GM21423 (cell line): Measurements from ENCODE around the gene TMTC2.
"Not testable (repeated sequence)": the region's sequence is repeated elsewhere in the genome, so short reads cannot be mapped to it uniquely, and the experiment has no call there.

Source experiments
- ATAC-seq: cut with Tn5 transposase; IDR thresholded peaks from one replicate; pipeline ENCODE4 v1.9.1; 2021; ENCODE audit warnings: mild to moderate bottlenecking, moderate library complexity; ENCODE audit not compliant: unreplicated experiment

The TMTC2 gene

DNA sequence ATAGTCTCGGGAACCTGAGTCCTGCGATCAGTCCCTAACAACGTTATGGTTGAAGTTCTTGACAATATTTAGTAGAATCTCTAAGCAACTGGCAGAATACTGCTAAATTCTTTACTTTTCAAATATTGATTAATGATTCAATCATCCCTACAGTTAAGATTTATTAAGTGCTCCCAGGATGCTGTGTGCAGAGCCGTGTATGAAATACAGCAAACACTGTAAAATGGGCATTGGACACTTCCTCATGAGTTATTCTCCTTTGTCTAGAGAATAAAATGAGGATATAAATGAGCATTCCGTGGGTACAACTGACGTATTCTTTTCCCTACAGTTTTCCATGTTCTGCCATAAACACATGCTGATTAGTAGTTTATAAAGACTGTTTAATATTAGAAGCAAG, 372.4 kb downstream of the TMTC2 start:
- no peak for ATAC-seq

DNA sequence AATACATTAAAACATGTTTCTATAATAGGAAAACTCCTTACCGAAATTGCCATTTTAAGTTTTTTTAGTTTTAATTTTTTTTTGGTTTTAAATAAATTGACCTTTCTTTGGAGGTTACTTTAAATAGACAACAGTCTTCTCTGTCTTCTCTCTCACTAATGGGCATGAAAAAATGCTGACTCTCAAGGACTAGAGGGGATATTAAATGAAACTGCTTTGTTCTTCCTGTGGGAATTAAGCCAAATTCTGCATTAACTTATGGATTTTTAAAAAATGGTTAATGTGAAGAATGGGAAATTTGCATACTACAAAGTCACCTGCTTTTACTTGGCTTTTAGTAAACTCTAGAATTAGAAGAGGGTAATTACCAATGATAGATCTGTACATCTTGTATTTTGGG, 378.9 kb downstream of the TMTC2 start:
- no peak for ATAC-seq

DNA sequence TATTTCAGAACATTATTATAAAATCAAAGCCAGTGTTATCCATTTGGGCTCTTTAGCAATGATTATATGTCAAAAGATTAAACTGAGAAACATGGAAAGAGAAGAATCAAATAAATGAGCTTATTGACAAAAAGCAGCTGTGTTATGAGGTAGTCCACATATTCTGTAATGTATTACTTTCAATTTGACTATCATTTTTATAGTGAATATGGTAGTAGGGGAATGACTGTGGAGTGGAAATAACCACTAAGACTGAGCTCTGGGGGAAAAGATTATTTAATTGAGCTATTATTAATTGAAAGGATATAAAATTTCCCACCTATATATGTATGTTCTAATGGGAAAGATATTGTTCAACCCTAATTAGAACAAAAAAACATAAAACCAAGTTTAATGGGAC, 381.3 kb downstream of the TMTC2 start:
- ATAC-seq = no peak

DNA sequence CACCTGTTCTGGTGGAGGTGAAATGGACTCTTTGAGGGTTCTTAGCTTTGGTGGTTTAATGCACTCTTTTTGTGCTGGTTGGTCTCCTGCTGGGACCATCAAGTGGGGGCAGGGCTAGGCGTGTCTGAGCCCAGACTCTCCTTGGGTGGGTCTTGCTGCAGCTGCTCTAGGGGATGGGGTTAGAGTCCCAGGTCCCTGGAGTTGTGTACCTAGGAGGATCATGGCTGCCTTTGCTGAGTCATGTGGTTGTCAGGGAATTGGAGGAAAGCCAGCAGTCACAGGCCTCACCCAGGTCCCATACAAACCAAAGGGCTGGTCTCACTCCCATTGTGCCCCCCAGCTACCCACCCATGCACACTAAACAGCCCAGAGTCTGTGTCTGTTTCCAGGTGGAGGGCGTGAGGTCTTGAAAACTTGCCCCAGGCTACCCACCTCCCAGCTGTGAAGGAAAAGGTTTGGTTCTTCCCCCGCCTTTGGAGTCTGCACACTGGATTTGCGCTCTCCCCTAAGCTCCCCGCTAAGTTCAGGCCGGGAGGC, 387.7 kb downstream of the TMTC2 start:
- ATAC-seq = no peak

DNA sequence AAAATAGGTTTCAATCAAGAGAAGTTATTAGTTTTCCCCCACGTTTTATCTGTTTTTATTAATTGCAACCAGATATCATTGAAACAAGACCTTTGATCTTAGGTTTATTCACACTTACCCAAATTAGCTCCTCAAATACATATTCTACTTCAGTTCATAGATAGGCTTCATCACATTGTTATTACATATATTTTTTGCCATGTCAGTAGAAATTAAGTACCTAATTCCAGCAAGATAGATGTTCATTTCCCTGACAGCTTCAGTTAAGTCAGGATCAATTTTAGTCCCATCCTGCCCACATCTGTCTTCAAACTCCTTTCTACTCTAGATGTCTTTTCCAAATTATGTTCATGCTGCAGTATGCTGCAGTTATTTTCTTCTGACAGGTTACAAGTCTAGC, 388.8 kb downstream of the TMTC2 start:
- ATAC-seq = no peak

DNA sequence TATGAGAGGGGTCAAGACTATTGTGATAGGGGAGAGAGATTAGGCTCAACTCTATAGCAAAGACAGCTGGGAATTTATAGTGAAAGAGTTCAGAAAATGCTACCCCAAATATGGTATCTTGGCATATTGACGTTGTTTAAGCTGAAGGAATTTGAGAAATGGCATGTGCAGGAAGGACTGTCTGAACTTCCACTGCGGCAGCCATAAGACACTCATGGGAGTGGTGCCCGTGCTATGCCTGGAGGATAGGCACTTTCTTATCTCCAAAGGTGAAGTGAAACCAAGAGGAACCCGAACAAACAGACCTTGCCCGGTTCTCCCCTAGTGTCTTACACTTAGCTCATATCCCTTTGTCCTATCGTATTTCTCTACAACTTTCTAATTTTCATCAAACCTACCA, 390.3 kb downstream of the TMTC2 start:
- no peak for ATAC-seq

DNA sequence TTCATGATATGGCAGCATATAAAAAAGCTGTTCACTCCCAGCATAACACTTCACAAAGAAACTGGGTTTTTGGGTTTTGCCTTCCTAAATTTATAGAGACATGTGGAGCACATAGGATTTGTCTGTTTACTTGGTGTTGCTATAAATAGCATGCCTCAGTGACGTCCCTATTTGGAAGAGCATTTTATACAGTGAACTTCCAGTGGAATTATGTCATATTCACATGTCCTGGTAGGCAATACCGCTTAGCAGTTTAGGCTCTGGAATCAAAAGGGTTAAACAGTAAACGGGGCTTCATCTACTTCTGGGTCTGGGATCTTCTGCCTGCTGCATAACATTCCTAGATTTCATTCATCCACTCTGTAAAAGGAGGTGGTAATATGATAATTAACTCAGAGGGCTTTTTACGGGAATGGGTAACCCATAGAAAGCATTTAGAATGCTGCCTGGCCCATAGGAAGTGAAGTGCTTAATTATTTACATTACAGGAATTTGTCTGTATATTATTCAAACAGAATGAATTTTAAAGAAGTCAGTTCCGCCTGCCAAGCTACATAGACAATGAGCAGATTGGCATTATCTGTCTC, 396.1 kb downstream of the TMTC2 start:
- ATAC-seq = no peak

DNA sequence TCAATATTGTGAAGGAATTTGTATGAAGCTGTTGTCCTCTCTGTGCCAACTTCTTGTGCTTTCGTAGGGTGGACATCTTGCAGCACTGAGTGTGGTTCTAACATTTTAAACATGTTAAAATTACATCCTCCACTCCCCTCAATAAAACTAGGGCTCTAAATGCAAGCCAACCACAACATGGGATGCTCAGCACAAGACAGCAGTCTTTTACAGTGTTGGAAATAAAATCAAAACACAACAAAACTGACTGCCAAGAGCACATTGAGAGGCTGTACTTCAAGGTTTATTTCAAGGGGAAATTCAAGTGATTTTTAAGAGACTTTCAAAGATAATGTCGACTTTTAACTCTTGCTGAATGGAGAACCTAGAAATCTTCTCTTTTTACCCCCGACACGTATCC, 396.9 kb downstream of the TMTC2 start:
- ATAC-seq = no peak

DNA sequence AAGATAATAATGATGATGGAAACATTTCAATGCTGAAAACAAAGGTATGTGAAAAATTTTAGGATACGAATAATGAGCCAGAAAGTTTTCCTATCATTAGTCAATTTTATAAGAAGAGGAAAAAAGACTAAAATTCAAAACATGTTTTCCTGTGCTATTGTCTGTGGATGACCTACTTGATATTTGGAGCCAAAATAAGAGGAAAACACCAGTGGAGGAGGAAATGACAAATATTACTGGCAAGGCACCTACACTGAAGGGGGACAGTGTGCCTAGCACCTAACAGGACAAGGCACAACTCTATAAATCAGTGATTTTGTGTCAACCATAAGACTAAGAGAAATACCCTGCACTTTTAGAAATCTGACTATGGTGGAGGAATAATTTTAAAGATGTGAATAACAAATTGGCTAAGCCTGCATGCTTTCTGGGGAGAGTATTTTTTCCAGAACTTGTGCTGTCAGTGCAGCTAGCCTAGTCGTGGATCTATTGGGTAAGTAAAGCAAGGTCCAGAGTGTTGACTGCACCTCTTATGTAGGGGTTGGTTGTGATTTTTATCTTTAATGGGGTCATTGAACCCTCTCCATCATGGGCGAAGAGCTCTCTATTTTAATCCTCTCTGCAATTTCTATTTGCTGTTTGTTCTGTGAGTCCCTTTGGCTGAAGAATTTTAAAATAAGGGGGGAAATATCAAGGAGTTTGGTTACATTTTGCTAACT, 398.0 kb downstream of the TMTC2 start:
- no peak for ATAC-seq

DNA sequence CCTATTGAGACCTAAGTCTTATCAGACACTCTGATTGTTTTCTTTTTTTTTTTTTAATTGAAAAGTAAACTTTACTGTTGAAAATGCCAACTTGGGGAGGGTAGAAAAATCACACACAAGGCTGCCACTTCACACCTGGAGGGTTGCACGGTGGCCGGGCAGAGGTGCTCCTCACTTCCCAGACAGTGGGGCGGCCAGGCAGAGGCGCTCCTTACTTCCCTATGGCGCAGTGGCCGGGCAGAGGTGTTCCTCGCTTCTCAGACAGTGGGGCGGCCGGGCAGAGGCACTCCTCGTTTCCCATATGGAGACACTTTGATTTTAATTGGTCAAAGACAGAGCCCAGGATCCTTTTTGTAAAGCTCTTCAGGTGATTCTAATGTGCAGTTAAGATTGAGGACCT, 399.3 kb downstream of the TMTC2 start:
- ATAC-seq = no peak

DNA sequence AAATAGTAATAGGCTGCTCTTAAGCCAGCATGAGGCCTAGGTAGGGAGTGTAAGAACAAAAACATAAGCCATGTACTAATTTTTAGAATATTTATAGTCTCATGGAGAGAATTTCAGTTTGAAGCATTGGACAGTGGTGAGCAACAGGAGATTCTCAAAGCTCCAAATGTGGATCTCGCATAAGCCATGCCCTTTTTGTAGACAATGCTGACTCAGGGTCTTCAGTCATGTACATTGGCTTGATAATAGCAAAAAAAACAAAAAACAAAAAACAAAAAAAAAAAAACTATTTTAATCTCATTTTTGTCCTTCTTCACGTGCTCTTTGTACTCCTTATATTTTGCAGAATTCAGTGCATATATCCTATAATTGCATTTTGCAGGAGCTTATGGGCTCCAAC, 402.9 kb downstream of the TMTC2 start:
- no peak for ATAC-seq

DNA sequence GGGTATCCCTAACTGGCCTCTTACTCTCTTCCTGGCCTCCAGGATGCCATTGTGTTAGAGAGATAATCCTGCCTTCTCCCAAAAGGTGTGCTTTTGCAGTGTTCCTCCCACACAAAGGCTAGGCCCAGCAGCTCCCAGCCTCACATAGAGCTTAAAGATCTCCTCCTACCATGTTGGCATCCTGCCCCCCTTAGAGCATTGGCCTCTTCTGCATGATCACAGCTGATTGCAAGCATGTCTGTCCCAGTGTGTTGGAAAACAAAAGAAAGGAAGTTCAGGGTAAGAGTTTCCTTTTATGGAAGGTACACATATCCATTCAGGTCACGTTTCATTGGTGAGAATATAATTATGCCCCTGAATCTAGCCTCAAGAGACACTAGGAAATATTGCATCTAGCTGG, 405.4 kb downstream of the TMTC2 start:
- ATAC-seq = no peak

DNA sequence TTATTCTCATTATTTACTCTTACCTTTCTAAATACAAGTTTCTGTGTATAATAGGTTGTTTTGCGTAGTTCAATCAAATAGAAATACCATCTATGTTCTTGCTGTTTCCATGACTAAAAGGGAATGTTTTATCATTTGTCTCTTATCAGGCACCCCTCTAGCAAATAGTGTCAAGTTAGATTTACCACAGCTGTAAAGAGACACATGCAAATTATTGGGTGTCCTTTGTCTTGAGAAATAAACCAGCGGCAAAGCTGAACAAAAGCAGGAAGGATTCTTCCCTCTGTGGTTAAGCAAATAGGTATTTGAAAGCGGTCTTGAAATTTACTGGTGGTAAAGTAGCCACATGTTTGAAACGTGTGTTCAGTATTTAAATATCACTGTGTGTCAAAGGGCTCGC, 405.9 kb downstream of the TMTC2 start:
- ATAC-seq = no peak

DNA sequence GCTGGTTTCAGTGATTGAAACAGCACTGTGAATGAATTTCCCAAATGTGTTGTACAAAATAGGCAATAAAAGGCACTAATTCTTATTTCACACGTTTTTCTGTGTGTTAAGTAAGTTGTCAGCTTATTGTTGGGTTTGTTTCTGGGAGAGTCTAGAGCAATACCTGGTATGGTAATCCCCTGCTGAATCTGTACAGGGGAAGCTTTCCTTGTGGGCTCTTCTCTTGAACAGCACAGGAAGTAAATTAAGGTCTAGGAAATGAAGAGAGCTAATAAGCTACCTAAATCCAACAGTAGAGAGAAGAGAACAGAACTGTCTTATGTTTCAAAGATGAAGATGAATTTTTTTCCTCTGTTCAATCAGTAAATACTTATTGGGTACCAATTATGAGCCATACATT, 406.7 kb downstream of the TMTC2 start:
- no peak for ATAC-seq

DNA sequence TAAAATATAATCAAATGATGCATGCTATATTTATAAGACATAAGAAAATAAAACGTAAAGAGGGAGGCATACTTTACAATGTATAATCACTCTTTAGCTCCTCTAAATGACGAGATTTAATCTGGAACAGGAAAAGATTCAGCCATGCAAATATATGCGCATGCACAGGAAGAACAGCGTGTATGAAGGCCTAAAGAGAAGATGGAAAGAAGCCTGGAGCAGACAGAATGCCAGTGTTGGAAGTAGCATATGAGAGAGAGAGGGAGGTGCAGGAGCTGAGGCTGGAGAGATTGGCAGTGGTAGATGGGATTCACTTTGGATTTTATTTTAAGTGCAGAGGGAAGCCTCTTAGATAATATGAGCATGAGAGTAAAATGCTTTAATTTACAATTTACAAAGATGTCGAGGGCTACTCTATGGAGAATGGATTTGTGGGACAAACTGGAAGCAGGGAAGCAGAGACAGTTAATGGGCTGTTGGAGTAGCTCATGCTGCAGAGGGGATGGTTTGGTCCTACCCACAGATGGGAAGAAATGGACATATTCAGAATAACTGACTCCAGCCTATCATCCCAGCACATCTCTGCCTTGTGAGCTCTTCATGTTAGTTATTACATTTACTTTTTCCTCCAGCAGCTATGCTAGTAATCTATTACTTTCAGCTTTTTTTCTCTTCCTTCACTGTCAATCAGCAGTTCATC, 411.1 kb downstream of the TMTC2 start:
- no peak for ATAC-seq

DNA sequence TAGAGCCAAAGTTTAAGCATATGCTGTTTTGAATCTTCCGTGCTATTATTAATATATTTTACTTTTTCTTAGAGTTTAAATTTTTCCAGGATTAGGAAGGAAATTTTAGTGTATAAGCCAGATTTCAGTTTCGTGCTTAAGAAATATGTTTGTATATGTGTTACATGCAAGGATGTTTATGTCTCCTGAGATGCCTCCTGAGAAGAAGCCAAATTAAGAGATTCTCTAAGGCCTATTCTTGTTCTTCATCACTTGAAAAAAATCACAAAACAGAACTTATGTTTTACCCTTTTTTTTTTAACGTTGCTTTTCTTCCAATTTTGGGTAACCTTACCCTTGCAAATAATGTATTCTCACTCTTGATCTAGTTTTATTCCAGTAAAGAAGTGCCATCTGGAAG, 412.7 kb downstream of the TMTC2 start:
- ATAC-seq = no peak

DNA sequence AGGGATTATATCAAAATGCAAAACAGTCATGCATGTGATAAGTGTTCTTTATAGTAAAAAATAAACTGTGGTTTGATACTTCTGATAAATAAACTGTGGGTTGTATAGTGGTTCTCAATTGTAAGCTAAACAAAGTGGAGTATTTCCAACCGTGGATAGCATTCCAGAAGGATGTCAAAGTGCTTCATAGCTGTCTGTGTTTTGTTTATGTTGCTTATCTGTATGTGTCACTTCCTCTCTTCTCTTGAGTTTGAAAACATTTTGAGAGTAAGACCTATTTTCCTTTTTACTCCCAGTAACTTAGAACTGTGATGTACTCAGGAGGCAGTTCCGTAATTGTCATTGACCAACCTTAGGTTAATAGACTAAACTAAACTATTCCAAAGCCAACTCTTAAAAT, 415.8 kb downstream of the TMTC2 start:
- no peak for ATAC-seq

DNA sequence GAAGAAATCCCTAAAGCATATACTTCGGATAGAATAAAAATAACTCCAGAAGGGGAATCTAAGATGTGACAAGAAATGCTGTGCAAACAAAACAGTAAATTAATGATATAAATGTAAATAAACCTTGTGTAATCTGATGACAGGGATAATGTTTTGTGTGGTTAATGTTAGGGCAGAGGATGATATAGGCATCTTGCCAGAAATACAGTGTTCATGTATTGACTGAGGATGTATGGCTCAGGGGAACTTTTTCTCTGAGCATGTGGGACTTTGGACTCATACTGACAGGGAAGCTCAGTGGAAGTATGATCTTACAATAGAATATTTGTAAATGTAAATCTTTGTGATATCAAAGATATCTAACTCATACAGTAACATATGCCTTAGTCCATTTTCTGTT, 420.2 kb downstream of the TMTC2 start:
- ATAC-seq = no peak

DNA sequence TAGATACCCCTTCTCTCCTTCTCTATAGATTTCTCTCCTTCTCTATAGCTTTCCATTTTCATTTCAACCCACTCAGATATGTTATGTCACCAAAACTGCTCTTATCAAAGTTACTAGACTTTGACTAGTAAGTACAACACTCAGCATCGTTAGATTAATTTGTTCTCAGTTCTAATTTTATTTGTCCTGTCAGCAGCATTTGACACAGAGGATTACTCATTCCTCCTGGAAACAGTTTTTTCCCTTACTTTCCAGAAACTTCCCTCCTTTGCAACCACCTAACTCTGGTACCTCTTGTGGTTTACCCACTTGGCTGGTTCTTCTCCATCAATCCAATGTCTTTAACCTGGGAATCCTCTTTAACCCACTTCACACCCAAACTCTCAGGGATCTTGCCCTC, 423.7 kb downstream of the TMTC2 start:
- no peak for ATAC-seq

DNA sequence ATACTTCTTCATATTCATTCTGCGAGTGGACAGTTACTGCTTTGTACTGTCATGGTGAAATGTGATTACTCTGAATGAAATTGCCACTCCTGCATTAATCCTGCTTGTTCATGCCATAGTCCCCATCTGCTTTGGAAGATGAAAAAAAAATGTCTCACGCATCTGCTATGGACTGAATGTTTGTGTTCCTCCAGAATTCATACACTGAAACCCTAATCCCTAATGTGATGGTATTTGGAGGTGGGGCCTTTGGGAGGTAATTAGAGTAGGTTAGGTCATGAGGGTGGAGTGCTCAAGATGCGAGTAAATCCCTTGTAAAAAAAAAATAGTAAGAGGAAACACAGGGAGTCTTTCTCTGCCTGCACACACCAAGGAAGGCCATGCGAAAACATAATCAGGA, 427.2 kb downstream of the TMTC2 start:
- no peak for ATAC-seq

DNA sequence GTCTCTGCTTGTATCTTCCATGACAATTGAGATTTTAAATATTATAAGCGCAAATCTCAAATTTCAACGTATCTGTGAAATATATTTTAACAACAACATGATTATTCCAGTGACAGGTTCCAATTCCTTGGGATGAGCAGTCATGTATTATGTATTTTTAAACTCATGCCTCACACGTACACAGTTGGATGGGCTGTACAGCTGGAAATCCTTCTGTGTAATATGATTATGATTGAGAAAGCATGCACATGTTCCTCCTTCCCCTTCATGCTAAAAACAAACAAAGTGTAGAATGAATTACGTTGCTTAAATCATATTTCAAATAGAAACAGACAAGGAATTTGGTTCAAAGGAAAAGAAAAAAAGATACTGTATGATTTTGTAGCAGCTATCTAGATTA, 428.3 kb downstream of the TMTC2 start:
- ATAC-seq = no peak

DNA sequence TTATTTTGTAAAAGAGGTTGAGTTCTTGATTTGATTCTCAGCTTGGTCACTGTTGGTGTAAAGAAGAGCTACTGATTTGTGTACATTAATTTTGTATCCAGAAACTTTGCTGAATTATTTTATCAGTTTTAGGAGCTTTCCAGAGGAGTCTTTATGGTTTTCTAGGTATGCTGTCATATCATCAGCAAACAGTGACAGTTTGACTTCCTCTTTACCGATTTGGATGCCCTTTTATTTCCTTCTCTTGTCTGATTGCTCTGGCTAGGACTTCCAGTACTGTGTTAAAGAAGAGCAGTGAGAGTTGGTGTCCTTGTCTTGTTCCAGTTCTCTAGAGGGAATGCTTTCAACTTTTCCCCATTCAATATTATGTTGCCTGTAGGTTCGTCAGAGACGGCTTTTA, 431.2 kb downstream of the TMTC2 start:
- ATAC-seq = not testable (repeated sequence)
